Mesodermal cell (in vitro differentiated cells): ENCODE data around the gene HES5.

Source experiments
- H3K27ac ChIP-seq: 2 replicates; pipeline ENCODE4 v1.7.0; 2013; ENCODE audit warnings: mild to moderate bottlenecking, low read depth, low read length, moderate library complexity; ENCODE audit not compliant: severe bottlenecking
- H3K36me3 ChIP-seq: 2 replicates; pipeline ENCODE4 v1.7.1; 2013; ENCODE audit warnings: mild to moderate bottlenecking, low read length, moderate library complexity; ENCODE audit not compliant: control insufficient read depth, insufficient read depth
- H3K4me1 ChIP-seq: one replicate; pipeline ENCODE4 v1.7.1; 2013; ENCODE audit warnings: mild to moderate bottlenecking, low read length; ENCODE audit not compliant: insufficient read depth, control insufficient read depth, poor library complexity, severe bottlenecking
- H3K4me3 ChIP-seq: 2 replicates; pipeline ENCODE4 v1.7.0; 2013; ENCODE audit warnings: low read length, control low read depth, mild to moderate bottlenecking; ENCODE audit not compliant: insufficient read depth, poor library complexity, severe bottlenecking; ENCODE audit errors: extremely low read depth
- H3K9me3 ChIP-seq: 2 replicates; pipeline ENCODE4 v1.7.1; 2013; ENCODE audit warnings: mild to moderate bottlenecking, low read length, moderate library complexity; ENCODE audit not compliant: control insufficient read depth
- WGBS, 2 experiments: methylation state at CpG; one replicate each; pipeline ENCODE4 v1.1.5; 2013; ENCODE audit warnings: missing lambda C conversion rate in 2 of 2; ENCODE audit not compliant: insufficient coverage in 2 of 2; 5-methylcytosine and 5-hydroxymethylcytosine counted together

The HES5 gene

GRCh38 chr1:2503554-2504224 lies 26.4 kb downstream of the HES5 start:
- Histone ChIP-seq H3K4me1 (no peaks in the 10 kb centered on the region), H3K9me3 (no peaks in the 10 kb centered on the region), H3K27ac (no peak overlapping the region), H3K36me3 (peaks cover under 1% of the 10 kb centered on the region), H3K4me3 (no peak overlapping the region)
- 85 to 87% methylated on average over 33 of the region's 42 CpGs for WGBS, 2 experiments

DNA sequence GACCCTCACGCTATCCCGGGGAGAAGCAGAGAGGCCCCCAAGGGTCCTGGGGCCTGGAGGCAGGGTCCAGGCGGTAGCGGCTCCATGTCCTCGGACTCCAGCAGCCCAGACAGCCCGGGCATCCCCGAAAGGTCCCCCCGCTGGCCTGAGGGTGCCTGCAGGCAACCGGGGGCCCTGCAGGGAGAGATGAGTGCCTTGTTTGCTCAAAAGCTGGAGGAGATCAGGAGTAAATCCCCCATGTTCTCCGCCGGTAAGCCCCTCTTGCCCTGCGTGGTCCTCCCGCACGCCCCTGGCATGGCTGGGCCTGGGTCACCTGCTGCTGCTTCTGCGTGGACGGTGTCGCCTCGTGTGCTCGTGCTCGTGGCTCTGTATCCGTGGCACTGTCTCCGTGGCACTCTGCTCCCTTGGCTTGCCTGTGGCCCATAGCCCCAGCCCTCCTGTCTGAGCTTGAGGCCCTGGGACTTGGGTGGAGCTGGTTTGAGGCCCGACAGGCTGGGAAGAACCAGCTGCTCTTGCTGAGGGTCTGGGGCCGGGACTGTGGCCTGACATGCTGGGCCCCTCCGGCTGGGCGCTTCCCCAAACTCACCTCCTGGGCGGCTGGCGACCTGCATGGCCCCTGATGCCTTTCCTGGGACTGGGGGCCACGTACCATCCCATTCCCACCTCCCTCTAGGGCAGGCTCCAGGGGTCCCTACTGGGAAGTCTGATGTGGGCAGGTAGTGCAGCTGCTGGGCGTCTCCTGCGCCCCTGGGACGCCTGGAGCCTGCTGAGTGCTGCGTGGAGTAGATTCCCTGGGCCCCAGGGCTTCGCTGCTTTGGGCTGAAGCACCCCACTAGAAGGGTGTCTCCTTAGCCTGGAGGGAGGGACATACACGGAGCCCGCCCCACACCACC lies 27.2 kb downstream of the HES5 start:
- 90 to 92% methylated on average over 27 to 30 of the region's 36 CpGs for WGBS, 2 experiments
- Histone ChIP-seq H3K27ac (no peak overlapping the region), H3K9me3 (no peaks in the 10 kb centered on the region), H3K4me3 (no peak overlapping the region), H3K4me1 (no peaks in the 10 kb centered on the region), H3K36me3 (no peaks in the 10 kb centered on the region)

DNA sequence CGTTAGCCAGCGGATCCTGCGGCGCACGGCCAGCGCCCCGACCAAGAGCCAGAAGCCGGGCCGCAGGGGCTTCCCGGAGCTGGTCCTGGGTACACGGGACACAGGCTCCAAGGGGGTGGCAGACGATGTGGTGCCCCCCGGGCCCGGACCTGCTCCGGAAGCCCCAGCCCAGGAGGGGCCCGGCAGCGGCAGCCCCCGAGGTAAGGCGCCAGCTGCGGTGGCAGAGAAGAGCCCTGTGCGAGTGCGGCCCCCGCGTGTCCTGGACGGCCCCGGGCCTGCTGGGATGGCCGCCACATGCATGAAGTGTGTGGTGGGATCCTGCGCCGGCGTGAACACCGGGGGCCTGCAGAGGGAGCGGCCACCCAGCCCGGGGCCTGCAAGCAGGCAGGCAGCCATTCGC lies 27.9 kb downstream of the HES5 start:
- Histone ChIP-seq H3K27ac (no peak overlapping the region), H3K4me3 (no peak overlapping the region), H3K36me3 (no peaks in the 10 kb centered on the region), H3K4me1 (no peaks in the 10 kb centered on the region), H3K9me3 (no peaks in the 10 kb centered on the region)
- 91 to 93% methylated on average over 26 to 34 of the region's 34 CpGs for WGBS, 2 experiments

- no peaks in the 10 kb centered on the region for H3K36me3 ChIP-seq
- H3K4me1 ChIP-seq = no peaks in the 10 kb centered on the region
- H3K9me3 ChIP-seq = no peaks in the 10 kb centered on the region
- H3K27ac ChIP-seq = no peak overlapping the region
- WGBS, 2 experiments = 91 to 95% methylated on average over 7 of the region's 7 CpGs
- no peak overlapping the region for H3K4me3 ChIP-seq
Measured at GRCh38 chr1:2501820-2502119, 28.3 kb downstream of the HES5 start.

GRCh38 chr1:2501041-2501819 lies 28.8 kb downstream of the HES5 start:
- H3K4me3 ChIP-seq = no peak overlapping the region
- H3K27ac ChIP-seq = no peak overlapping the region
- no peaks in the 10 kb centered on the region for H3K4me1 ChIP-seq
- 85 to 86% methylated on average over 22 to 27 of the region's 28 CpGs for WGBS, 2 experiments
- no peaks in the 10 kb centered on the region for H3K9me3 ChIP-seq
- H3K36me3 ChIP-seq = no peaks in the 10 kb centered on the region

- WGBS, 2 experiments = 83 to 91% methylated on average over 17 to 19 of the region's 19 CpGs
- H3K36me3 ChIP-seq = no peaks in the 10 kb centered on the region
- H3K27ac ChIP-seq = no peak overlapping the region
- H3K9me3 ChIP-seq = no peaks in the 10 kb centered on the region
- H3K4me1 ChIP-seq = no peaks in the 10 kb centered on the region
- H3K4me3 ChIP-seq = no peak overlapping the region
Measured at GRCh38 chr1:2499986-2500596, 30.0 kb downstream of the HES5 start.

GRCh38 chr1:2499260-2499659 lies 30.8 kb downstream of the HES5 start:
- no peak overlapping the region for H3K27ac ChIP-seq
- H3K36me3 ChIP-seq = no peaks in the 10 kb centered on the region
- H3K4me1 ChIP-seq = no peaks in the 10 kb centered on the region
- 76 to 81% methylated on average over 3 to 4 of the region's 4 CpGs for WGBS, 2 experiments
- H3K9me3 ChIP-seq = no peaks in the 10 kb centered on the region
- no peak overlapping the region for H3K4me3 ChIP-seq

DNA sequence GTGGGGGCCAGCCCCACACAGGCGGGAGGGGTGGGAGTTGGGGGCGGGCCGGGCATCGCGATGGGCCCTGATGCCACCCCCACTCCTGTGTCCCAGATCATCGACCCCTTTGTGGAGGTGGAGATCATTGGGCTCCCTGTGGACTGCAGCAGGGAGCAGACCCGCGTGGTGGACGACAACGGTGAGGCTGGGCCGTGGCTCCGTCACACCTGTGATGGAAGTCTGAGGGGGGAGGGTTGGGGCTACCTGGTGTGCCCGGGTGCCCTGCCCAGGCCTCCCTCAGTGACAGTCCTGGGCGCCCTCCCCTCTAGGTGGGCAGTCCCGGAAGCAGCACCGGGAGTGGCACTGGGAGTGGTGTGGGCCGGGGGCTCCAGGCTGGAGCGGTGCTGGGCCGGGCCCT lies 31.4 kb downstream of the HES5 start:
- H3K27ac ChIP-seq = no peak overlapping the region
- H3K36me3 ChIP-seq = no peaks in the 10 kb centered on the region
- no peaks in the 10 kb centered on the region for H3K4me1 ChIP-seq
- H3K9me3 ChIP-seq = no peaks in the 10 kb centered on the region
- H3K4me3 ChIP-seq = no peak overlapping the region
- 90 to 97% methylated on average over 6 to 9 of the region's 19 CpGs for WGBS, 2 experiments

GRCh38 chr1:2497891-2498290 lies 32.2 kb downstream of the HES5 start:
- H3K9me3 ChIP-seq = no peaks in the 10 kb centered on the region
- 64 to 85% methylated on average over 3 of the region's 4 CpGs for WGBS, 2 experiments
- H3K4me1 ChIP-seq = no peaks in the 10 kb centered on the region
- H3K4me3 ChIP-seq = no peak overlapping the region
- no peaks in the 10 kb centered on the region for H3K36me3 ChIP-seq
- H3K27ac ChIP-seq = no peak overlapping the region

GRCh38 chr1:2496746-2497145 lies 33.3 kb downstream of the HES5 start:
- Histone ChIP-seq H3K36me3 (no peaks in the 10 kb centered on the region), H3K9me3 (no peaks in the 10 kb centered on the region), H3K4me3 (no peak overlapping the region), H3K4me1 (no peaks in the 10 kb centered on the region), H3K27ac (no peak overlapping the region)
- 90 to 93% methylated on average over 17 to 26 of the region's 26 CpGs for WGBS, 2 experiments
